ENCODE results near the gene PPP1R16B.

The PPP1R16B gene

DNA sequence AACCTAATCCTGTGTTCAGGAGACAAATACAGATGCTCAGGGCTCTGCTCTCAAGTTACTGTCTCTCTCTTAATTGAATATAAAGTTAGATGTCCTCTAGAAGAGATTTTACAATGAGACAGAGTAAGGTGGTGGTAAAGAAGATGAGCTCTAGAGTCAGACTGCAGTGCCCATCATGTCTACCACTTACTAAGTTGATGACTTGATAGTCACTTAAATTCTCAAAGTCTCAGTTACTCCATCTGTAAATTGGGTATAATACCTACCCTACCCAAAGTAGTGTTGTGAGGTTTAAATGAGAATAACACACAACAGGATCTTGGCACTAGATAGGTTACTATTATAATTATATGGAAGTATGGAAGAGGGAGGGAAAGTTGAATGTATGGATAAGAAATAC lies 158.2 kb downstream of the PPP1R16B start:
- no peak for DNase-seq (ENCODE audit: low read depth, low spot score)

DNA sequence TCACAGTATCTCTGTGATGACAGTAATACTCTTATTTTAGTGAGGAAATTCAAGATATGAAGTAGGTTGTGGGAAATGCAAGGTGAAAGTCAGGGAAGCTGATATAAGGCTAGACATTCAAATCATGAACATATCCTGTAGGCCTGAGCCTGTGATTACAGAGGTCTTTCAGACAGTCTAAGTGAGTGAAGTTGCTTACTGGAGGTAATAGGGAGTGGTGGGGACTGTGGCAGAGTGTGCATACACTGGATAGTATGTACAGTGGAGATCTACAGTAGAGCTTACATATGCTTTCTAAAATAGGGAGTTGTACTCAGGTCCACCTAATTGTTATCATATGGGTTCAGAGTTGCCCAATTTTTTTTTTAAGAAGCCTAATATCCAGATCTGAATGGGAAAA lies 159.8 kb downstream of the PPP1R16B start:
- DNase-seq (ENCODE audit: low read depth, low spot score), result no peak

- DNase-seq (ENCODE audit: low read depth, low spot score), result no peak
Observed at GRCh38 chr20:38968090-38968489, 162.6 kb downstream of the PPP1R16B start.

- no peak for DNase-seq (ENCODE audit: low read depth, low spot score)
Observed at GRCh38 chr20:38969708-38970107, 164.2 kb downstream of the PPP1R16B start.

- peak; percentile 38 for DNase-seq (ENCODE audit: low read depth, low spot score)
Observed at GRCh38 chr20:38970302-38970701, 164.8 kb downstream of the PPP1R16B start.
